Midbrain (tissue), 1 donor: ENCODE data around the gene MICA.
"Not testable (repeated sequence)": the region's sequence is repeated elsewhere in the genome, so short reads cannot be mapped to it uniquely, and the experiment has no call there.

Source experiments
- DNase-seq: peaks from one replicate; lab custom pipeline; 2025; lab: John Stamatoyannopoulos, UW

MICA gene

DNA sequence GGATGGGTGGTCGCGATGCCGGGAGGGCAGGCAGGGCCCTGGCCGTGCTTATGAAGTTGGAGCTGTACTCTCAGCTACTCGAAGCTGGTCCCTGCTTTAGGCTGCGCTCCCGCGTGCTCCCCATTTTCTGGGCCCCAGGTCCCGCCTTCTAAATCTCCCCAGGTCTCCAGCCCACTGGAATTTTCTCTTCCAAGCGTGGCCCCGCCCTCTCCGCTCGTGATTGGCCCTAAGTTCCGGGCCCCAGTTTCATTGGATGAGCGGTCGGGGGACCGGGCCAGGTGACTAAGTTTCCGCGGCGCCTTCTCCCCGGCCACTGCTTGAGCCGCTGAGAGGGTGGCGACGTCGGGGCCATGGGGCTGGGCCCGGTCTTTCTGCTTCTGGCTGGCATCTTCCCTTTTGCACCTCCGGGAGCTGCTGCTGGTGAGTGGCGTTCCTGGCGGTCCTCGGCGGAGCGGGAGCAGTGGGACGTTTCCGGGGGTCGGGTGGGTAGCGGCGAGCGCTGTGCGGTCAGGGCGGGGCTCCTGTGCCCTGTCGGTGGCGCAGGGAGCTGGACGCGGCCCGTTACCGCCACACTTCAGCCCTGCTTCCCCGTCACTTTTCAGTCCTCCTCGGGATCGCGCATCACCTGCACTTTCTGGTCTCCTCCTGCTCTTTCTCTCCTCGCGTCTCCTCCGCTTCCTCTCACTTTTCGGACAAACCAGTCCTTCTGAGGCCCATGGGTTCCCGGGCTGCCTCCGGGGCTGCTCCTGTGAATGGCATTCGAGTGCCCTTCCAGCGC, at the start of gene MICA:
Gene MICA (plus strand): TSS at position 313 of the 778 bp plus-strand sequence. CDS start 38 bp downstream, at position 351.
- DNase-seq = peak; percentile 80

DNA sequence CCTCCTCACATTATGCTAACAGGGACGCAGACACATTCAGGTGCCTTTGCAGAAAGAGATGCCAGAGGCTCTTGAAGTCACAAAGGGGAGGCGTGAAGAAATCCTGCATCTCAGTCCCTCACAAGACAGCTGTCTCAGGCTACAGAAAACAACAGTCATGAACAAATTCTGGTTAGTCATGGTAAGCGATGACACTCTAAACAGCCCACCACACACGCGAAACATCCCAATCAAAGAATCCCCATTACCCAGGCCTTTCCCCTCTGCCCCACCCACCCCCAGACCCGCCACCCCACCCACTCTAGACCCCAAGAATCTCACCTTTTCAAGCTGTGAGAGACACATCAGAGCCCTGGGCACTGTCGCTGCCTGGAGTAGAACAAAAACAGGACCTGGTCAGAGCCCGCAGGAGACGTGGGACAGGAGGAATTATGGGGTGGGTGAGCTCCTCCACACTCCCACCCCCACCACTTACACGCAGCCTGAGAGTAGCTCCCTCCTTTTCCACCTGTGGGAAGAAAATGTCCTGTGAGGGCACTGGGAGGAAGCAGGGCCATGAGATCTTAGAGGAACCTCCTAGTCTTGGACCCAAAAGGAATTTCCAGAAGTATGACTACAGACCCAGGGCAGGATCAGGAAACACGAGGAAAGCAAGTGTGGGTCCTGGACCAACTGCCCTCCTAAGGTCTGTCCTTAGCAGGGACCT, 49.1 kb upstream of the MICA start:
- DNase-seq = no peak

DNA sequence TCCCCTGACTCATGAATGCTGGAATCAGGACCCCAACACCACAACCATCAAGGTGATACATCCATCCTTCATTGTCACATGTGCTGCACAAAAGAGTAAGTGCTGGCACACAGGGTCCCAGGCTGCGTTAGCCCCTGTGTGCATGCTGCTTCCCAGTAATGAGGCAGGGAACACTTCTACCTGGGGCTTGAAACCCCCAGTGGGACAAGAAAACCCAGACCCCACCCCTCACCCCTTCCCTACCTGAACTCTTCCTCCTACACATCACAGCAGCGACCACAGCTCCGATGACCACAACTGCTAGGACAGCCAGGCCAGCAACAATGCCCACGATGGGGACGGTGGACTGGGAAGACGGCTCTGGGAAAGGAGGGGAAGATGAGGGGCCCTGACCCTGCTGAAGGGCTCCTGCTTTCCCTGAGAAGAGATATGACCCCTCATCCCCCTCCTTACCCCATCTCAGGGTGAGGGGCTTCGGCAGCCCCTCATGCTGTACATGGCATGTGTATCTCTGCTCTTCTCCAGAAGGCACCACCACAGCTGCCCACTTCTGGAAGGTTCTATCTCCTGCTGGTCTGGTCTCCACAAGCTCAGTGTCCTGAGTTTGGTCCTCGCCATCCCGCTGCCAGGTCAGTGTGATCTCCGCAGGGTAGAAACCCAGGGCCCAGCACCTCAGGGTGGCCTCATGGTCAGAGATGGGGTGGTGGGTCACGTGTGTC, 48.4 kb upstream of the MICA start:
- DNase-seq = no peak

DNA sequence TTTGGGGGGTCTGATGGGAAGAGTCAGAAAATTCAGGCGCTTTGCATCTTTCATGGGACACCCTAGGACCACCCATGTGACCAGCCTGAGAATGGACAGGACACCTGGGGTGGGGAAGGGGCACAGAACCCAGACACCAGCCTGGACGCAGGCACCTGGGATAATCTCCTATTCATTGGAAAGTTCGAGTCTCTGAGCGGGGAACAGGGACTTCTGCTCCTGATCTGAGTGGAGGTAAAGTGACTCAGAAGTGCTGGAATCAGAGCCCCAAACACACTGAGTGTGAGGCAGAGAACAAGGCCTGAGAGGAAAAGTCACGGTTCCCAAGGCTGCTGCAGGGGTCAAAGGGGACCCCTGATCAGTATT, 47.8 kb upstream of the MICA start:
- DNase-seq = no peak

DNA sequence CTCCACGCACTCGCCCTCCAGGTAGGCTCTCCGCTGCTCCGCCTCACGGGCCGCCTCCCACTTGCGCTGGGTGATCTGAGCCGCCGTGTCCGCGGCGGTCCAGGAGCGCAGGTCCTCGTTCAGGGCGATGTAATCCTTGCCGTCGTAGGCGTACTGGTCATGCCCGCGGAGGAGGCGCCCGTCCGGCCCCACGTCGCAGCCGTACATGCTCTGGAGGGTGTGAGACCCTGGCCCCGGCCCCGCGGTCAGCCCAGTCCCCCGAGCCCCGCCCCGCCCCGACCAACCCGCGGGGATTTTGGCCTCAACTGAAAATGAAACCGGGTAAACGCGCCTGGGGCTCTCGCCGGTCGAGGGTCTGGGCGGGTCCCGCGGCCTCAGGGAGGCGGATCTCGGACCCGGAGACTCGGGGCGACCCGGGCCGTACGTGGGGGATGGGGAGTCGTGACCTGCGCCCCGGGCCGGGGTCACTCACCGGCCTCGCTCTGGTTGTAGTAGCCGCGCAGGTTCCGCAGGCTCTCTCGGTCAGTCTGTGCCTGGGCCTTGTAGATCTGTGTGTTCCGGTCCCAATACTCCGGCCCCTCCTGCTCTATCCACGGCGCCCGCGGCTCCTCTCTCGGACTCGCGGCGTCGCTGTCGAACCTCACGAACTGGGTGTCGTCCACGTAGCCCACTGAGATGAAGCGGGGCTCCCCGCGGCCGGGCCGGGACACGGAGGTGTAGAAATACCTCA, 47.0 kb upstream of the MICA start:
- DNase-seq = no peak

DNA sequence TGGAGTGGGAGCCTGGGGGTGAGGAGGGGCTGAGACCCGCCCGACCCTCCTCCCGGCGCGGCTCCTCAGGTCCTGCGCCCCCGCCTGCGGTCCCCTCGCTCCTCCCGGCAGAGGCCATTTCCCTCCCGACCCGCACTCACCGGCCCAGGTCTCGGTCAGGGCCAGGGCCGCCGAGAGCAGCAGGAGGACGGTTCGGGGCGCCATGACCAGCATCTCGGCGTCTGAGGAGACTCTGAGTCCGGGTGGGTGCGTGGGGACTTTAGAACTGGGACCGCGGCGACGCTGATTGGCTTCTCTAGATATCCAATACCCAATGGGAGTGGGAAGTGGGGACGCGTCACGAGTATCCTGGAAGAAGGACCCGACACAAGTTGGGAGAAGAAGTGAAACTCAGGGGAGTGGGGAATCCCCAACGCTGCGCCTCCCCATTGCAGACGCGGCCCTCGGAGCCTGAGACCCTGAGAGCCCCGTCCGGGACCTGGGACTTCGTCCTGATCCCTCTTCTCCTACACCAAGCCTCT, 46.4 kb upstream of the MICA start, which contains the start of gene HLA-B:
Gene HLA-B (minus strand): TSS at position 234 of the 521 bp plus-strand sequence. CDS start 21 bp downstream, at position 213.
- peak; percentile 59 for DNase-seq

DNA sequence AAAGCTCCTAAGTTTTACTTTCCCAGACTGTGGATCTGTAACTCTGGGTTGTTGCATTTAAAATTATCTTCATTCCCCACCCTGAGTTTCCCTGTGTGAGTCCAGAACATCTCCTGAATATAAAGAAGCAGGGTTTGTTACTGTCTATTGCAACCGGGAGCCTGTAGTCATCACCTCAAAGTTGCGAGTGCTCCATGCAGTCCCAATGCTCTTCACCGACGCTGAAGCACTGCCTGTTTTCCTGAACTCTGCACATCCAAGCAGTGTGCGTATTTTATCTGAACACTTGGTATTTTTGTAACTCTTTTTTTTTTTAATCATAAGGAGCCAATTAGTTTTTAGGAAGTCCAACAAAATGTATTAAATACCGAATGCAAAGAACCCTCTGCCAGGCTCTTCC, 45.5 kb upstream of the MICA start:
- no peak for DNase-seq

DNA sequence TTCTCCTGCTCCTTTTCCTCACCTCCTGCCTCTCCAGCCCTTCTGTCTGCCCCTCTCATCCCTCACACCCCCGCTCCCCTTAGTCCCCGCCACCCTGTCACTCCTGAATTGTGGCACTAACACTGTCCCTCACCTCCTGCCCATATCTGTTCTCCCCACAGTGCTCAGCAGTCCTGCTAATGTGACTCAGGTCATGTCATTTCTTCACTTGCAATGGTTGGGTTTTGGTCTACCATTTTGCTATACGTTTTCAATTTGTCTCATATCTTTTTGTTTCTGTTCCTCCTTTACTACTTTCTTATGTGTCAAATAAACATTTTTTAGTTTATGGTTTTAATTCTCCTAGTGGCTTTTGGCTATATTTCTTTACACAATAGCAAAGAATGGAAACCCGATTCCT, 45.1 kb upstream of the MICA start:
- no peak for DNase-seq

DNA sequence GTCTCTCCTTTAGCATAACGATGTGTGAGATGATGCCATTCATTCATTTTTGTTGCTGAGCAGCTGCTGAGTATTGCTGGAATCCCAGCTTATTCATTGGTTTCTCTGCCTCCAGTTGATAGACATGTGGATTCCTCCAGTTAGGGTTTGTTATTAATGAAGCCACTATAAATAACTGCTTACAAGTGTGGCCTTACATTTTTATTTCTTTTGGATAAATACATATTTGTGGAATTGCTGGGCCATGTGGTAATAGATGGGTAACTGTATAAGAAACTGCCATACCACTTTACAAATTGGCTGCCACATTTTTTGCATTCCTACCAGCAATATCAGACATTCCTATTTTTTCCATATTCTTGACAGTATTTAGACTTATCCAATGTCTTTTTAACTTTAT, 43.8 kb upstream of the MICA start:
- DNase-seq = no peak

DNA sequence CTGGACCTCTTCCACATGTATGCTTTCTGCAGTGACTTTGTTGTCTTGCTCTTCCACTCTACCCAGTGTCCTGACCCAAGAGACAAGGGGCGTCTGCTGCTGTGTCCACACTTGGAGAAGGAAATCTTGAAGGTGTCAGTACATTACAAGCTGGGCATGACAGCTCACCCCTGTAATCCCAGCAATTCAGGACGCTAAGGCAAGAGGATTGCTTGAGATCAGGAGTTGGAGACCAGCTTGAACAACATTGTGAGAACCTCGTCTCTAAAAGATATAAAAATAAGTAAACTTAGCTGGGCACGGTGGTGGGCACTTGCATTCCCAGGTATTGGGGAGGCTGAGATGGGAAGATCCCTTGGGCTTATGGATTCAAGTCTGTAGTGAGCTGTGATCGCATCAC, 40.6 kb upstream of the MICA start:
- DNase-seq = no peak

DNA sequence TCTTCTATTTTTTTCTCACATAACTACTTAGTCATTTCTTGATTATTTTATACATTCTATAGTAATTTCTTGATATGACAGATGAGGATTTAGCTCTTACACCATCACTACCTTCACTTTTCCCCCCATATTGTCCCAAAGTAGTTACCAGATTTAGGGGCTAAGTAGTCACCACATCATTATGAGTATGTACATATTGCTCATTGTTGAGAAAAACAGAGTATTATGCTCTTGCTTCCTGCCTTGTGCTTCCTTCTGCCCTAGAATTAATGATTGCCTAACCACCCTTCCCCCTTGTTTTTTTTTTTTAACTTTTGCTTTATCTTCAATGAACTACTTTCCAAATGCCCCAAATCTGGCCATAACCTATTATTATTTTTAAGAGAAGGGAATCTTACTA, 39.6 kb upstream of the MICA start:
- DNase-seq = no peak

DNA sequence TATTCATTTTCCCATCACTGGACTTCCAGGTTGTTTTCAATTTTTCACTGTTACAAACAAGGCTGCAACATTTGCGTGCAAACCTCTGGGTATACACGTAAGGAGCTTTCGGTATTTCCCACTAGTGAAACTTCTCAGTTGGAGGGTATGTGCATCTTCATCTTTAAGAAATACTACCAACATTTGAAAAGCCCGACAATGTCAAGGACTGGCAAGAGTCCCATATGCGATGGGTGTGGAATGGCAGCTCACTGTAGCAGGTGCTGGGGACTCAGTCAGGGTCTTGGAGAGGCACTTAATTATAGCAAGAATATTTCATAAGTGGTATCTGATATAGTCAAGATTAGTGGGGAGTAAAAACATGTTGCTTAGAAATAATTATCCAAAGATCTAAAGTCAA, 37.5 kb upstream of the MICA start:
- no peak for DNase-seq

DNA sequence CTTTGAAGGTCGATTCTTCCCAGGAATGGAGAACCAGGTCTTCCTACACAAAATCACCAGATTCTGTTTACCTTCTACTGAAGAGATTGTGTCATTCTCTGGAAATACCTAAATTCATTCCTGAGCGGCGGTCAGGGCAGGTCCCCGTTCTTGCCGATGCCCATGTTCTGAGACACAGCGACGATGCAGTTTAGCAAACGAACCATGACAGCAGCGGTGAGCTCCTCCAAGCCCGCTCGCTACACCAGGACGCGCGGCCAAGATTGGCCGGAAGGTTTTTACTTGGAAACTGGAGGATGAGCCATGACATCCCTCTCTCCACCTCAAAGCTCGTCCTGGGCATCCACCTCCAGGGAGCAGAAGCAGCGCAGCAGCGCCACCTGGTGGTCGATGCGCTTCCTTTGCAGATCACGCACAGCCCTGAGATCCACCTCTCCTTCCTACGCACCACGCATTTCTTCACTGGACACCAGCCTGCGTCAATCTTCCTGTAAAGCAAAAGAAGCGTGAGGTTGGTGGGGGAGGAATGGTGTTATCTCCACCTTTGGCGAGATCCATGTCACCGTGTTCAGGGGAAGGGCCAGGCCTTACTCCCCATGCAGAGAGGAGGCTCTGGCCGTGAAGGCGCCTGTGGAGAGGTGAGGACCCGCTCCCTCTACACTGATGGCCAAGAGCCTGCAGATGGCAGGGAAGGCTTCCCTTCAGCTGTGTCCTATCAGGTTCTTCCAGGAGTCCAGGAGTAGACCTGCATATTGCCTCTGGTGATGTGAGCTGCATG, 36.5 kb upstream of the MICA start:
- peak; percentile 92 for DNase-seq

DNA sequence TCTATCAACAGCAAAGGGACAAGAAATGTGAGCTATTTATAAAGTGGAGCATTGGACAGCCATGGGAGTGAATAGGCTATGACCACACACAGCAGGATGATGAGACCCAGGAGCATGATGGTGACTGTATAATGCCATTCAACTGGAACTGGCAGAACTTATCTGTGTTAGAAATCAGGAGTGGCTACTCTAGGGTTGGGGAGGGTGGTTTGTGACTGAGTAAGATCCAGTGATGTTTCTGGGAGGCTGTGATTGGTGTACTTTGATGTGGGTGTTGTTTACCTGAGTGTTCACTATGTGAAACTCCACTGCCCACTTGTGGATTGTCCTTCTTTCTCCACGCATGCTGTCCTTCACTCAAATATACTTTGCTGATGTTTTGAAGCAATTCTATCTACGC, 34.9 kb upstream of the MICA start:
- no peak for DNase-seq

DNA sequence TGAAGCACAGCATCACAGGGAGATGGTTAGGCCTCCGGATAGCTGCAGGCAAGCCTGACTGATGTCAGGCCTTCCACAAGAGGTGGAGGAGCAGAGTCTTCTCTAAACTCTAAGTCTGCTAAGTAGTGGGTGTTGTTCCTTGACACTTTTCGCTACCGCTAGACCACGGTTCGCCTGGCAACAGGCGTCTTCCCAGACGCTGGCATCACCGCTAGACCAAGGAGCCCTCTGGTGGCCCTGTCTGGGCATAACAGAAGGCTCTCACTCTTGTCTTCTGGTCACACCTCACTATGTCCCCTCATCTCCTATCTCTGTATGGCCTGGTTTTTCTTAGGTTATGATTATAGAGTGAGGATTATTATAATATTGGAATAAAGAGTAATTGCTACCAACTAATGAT, 29.3 kb upstream of the MICA start:
- DNase-seq = not testable (repeated sequence)

DNA sequence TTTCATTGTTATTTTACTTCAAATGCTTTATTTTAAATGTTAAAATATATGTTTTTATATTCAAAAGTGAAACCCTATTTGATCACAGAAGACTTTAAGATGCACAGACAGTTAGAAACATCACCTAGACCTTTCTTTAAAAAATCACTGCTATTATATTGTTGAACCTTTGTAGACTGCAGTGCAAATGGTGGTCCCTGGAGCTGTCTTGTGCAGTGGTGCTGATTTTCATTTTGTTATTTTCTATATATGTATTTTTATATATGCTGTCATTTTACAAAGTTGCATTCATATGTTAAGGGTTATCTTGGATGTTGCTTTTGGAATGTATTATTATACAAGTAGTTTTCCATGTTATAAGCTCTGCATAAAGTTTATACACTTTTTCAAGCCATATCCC, 27.7 kb upstream of the MICA start:
- no peak for DNase-seq

DNA sequence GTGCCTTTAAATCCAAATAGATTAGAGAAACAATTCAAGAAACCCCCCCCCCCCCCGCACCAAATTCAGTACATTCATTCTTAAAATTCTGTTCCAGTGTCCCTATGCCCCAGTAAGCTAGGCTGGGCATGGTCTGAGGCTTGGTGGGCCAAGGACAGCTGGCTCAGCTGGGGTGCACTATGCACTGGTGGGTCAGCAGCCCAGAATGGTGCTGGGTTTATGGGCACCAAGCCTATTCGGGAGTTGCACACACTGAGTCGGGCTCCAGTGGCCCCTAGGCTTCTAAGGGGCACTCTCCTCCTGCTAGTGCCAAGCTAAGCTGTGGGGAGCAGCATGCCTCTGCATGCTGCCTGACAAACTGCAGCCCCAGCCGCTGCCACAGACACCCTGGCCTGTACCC, 26.4 kb upstream of the MICA start:
- no peak for DNase-seq

DNA sequence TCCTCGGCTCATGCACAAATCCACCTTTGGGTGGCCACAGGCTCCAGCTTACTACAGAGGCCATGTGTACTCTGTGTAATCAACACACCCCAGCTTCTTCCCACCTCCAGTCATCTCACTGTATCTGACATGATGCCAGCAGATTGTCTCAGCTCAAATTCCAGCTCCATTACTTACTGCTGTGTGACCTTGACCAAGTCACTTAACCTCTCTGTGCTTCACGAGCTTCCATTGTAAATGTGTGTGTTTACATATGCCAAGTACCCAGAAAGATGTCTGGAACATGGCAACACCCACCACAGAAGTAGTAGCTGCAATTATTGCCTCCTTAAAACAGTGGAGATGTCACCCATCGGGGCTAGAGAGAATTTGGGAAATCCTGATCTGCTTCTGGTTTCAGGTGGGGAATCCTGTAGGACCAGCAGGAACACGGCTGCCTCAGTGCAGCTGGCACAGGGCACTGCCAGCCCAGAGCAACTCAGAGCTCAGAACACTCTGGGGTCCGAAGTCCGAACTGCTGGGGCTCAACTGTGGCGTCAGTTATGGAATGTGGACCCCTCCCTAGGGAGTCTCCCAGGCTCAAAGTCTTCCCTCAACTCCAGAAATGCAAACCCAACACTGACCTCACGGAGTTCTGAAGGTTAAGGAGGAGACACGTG, 25.2 kb upstream of the MICA start:
- DNase-seq = no peak

DNA sequence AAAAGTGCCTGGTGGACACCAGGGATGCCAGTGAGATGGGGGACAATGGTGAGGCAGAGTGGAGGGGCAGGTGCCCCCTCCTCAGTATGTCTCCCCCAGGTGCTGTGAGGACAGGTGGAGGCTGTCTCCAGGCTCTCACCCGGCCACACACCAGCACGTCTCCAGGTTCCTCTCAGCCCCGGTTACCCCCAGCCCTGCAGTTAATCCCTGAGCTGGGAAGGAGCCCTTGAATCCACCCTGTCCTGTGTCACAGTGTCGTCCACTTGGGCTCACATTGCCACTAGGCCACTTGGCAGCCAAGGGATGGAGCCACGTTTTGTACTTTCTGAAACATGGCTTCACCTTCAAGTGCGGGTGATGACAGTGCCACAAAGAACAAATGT, 24.7 kb upstream of the MICA start:
- DNase-seq = no peak

DNA sequence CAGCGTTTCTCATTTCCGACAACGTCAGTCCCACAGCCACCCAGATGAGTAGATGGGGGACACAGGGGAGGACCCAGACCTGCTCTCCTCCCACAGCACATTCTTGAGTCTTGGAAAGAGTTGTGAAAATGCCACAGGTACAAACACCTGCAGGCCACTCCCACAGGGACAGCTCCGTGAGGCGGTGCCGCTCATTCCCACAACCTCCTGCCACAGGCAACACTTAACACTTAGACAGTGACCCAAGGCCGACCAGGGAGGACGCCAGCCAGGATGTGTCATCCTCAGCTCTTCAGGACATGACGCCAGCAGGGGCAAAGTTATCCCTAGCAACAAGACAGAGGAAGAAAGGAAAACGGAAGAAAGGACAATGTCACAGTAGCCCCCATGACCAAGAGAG, 23.5 kb upstream of the MICA start:
- DNase-seq = no peak

DNA sequence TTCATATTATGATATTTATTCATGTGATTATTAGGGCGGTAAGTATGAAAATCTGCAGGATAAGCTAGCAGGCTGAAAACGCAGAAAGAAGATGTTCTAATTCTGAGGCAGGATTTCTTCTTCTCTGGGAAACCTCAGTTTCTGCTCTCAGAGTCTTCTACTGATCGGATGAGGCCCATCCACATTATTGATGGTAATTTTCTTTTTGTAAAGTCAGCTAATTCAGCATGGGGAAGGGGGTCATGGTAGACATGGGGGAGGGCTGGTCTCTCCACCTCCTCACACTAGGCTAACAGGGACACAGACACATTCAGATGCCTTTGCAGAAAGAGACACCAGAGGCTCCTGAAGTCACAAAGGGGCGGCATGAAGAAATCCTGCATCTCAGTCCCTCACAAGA, 21.7 kb upstream of the MICA start:
- no peak for DNase-seq
